ENCODE results near the gene NSG1.

GRCh38 chr4:4440333-4441061 lies 53.6 kb downstream of the NSG1 start:
- no peak for TF ChIP-seq EZH2 (conservative IDR thresholded peaks at IDR 0.05; ENCODE audit: low read depth, low read length)
- TF ChIP-seq GABPA (IDR thresholded peaks at IDR 0.05; ENCODE audit: low read depth, low read length): no peak
- TF ChIP-seq GABPA (CRISPR knock-in tag; IDR thresholded peaks at IDR 0.05; ENCODE audit: low read depth): no peak
- no peak for TF ChIP-seq HDAC2 (CRISPR knock-in tag; IDR thresholded peaks at IDR 0.05)
- TF ChIP-seq MYPOP (CRISPR knock-in tag; IDR thresholded peaks at IDR 0.05): no peak
- no peak for TF ChIP-seq ZBTB4 (CRISPR knock-in tag; IDR thresholded peaks at IDR 0.05; ENCODE audit: borderline replicate concordance)
- TF ChIP-seq ZNF24 (IDR thresholded peaks at IDR 0.05): no peak
- no peak for TF ChIP-seq ZFP36L2 (CRISPR knock-in tag; IDR thresholded peaks at IDR 0.05)
- no peak for TF ChIP-seq POLR2AphosphoS5 (IDR thresholded peaks at IDR 0.05; ENCODE audit: low read depth, low read length)

All from HepG2 (cell line).